G401 (cell line): ENCODE data around the gene JARID2. TPM values are rescaled to one million over a fixed set of nuclear protein-coding genes. Genes with fewer than 3 reads are reported as not detected.

Source experiments
- DNase-seq: peaks from one replicate; pipeline ENCODE4 v3.0.0-alpha.2; 2015; ENCODE audit warnings: low spot score
- in situ Hi-C: cut with HindIII; loops from 2 replicates; pipeline ENCODE4 v1.10.0; 2016; ENCODE audit warnings: low sequenced_read_pairs, mixed read lengths
- total RNA-seq: library from RNA; depleted of rRNA; stranded (reverse); fragments of >200 nt; shearing (Covaris generic); gene quantifications from 2 replicates; pipeline ENCODE4 v1.2.3, GENCODE V29; 2014

The JARID2 gene
- total RNA-seq, 1 experiment from 2014 or later, result 5.7 TPM

GRCh38 chr6:15461127-15461944, 215.5 kb downstream of the JARID2 start:
- in situ Hi-C loops, result no loop called here
- DNase-seq, result no peak

- no peak for DNase-seq
- in situ Hi-C loops, result no loop called here
These were observed 216.4 kb downstream of the JARID2 start for GRCh38 chr6:15462256-15462655.

- in situ Hi-C loops, result no loop called here
- DNase-seq, result no peak
These were observed 217.1 kb downstream of the JARID2 start for GRCh38 chr6:15462717-15463525.

- in situ Hi-C loops, result no loop called here
- no peak for DNase-seq
These were observed 218.4 kb downstream of the JARID2 start for GRCh38 chr6:15464211-15464725.

- in situ Hi-C loops, result no loop called here
- DNase-seq, result no peak
These were observed 219.3 kb downstream of the JARID2 start for GRCh38 chr6:15465212-15465611.

GRCh38 chr6:15470746-15471145, 224.9 kb downstream of the JARID2 start:
- DNase-seq, result no peak
- in situ Hi-C loops, result no loop called here

- in situ Hi-C loops, result no loop called here
- DNase-seq, result no peak
These were observed 226.8 kb downstream of the JARID2 start for GRCh38 chr6:15472621-15473020.

GRCh38 chr6:15473174-15473573, 227.3 kb downstream of the JARID2 start:
- no peak for DNase-seq
- in situ Hi-C loops, result no loop called here

- in situ Hi-C loops, result no loop called here
- peak; percentile 70 for DNase-seq
These were observed 227.9 kb downstream of the JARID2 start for GRCh38 chr6:15473741-15474161.

GRCh38 chr6:15474196-15474595, 228.3 kb downstream of the JARID2 start:
- DNase-seq, result no peak
- in situ Hi-C loops, result no loop called here

GRCh38 chr6:15475261-15475660, 229.4 kb downstream of the JARID2 start:
- in situ Hi-C loops, result no loop called here
- no peak for DNase-seq

- in situ Hi-C loops, result no loop called here
- no peak for DNase-seq
These were observed 230.0 kb downstream of the JARID2 start for GRCh38 chr6:15475872-15476271.

GRCh38 chr6:15476631-15477380, 230.9 kb downstream of the JARID2 start:
- no peak for DNase-seq
- in situ Hi-C loops, result no loop called here

GRCh38 chr6:15477746-15478145, 231.9 kb downstream of the JARID2 start:
- in situ Hi-C loops, result no loop called here
- no peak for DNase-seq

- DNase-seq, result peak; percentile 86
- in situ Hi-C loops, result no loop called here
These were observed 233.9 kb downstream of the JARID2 start for GRCh38 chr6:15479761-15480160.

GRCh38 chr6:15480525-15480924, 234.7 kb downstream of the JARID2 start:
- in situ Hi-C loops, result no loop called here
- no peak for DNase-seq

GRCh38 chr6:15481390-15482291, 235.8 kb downstream of the JARID2 start:
- in situ Hi-C loops, result no loop called here
- no peak for DNase-seq

GRCh38 chr6:15483060-15483459, 237.2 kb downstream of the JARID2 start:
- DNase-seq, result no peak
- in situ Hi-C loops, result no loop called here

GRCh38 chr6:15484140-15484539, 238.3 kb downstream of the JARID2 start:
- in situ Hi-C loops, result no loop called here
- peak; percentile 79 for DNase-seq
